Peyer's patch (tissue), 4 donors: ENCODE measurements around the gene MRPL36. TPM values are rescaled to one million over a fixed set of nuclear protein-coding genes. Genes with fewer than 3 reads are reported as not detected.
A peak's percentile ranks its signal among the peaks of the same experiment; 100 is the strongest.

Experiments used
- DNase-seq, 3 donors: peaks; one replicate each; pipeline ENCODE4 v3.0.0-alpha.2; 2017 to 2019
- H3K27ac ChIP-seq, 4 donors: fragments of 200-600 bp; sonication (generic); one replicate each; pipeline ENCODE4 v1.5.1; 2016 to 2019
- H3K27me3 ChIP-seq, 2 donors: fragments of 200-600 bp; sonication (generic); one replicate each; pipeline ENCODE4 v1.5.1; 2019
- H3K36me3 ChIP-seq, 3 donors: fragments of 200-600 bp; sonication (generic); one replicate each; pipeline ENCODE4 v1.5.1; 2016 to 2019
- H3K4me1 ChIP-seq, 4 donors: fragments of 200-600 bp; sonication (generic); one replicate each; pipeline ENCODE4 v1.5.1; 2016 to 2019
- H3K4me3 ChIP-seq, 4 donors: fragments of 200-600 bp; sonication (generic); 1 replicate in 3 of 4; 2 replicates in 1 of 4; pipeline ENCODE4 v1.5.1; 2016 to 2019; ENCODE audit warnings: mild to moderate bottlenecking in 1 of 4
- H3K9me3 ChIP-seq, 4 donors: fragments of 200-600 bp; sonication (generic); one replicate each; pipeline ENCODE4 v1.5.1; 2016 to 2019; ENCODE audit warnings: mild to moderate bottlenecking in 1 of 4
- CTCF ChIP-seq, 6 experiments: fragments of 450-650 bp in 4 of 6; fragments of 200-600 bp in 2 of 6; sonication (generic) in 1 of 6; IDR thresholded peaks; one replicate each; pipeline ENCODE4 v1.5.1; 2017 to 2019; ENCODE audit warnings: antibody characterized with exemption in 6 of 6, mild to moderate bottlenecking in 3 of 6, moderate library complexity in 1 of 6
- POLR2A ChIP-seq, 2 donors: fragments of 450-650 bp; IDR thresholded peaks; one replicate each; pipeline ENCODE4 v1.5.1; 2017; ENCODE audit warnings: antibody characterized with exemption in 2 of 2, mild to moderate bottlenecking in 2 of 2, moderate library complexity in 2 of 2
- total RNA-seq, 4 donors: library from RNA; depleted of rRNA; stranded (reverse); fragments of >200 nt; gene quantifications; one replicate each; pipeline ENCODE4 v1.1.0, GENCODE V29; 2016

MRPL36 gene
- total RNA-seq, 4 donors from 2014 or later, result 21.9 to 23.9 (median 23.3) TPM

DNA sequence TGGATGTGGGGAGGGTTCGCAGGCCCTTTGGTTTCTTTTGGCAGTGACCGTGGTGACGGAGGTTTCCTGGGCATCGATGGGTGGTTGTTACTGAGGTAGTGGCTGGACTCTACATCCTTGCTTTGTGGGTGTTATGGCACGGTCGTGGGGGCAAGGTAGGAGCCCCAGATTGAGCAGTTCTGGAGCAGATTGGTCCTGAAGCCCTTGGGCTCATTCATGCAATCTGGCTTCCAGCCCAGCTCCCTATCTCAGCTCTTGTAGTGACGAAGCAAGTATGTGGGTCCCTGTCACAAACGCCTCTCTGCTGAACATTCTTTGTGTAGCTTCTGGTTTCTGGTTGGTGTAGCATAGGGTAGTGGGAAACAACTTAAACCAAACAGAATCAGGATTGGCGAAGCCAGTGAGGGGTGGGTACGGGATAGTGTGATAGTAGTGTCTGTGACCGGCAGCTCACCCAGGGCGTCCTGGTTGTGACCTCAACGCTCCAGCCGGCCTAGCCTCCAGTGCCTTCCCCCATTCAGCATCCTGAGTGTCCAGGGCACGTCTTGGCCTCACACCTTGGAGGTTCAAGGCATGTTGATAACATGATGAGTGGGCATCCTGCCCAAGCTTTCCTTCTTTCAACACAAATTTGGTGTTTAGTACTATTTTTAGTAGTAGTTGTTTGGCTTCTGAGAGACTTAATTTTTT lies 4.5 kb upstream of the MRPL36 start:
- no peak for TF ChIP-seq CTCF (IDR thresholded peaks at IDR 0.05)
- TF ChIP-seq POLR2A (IDR thresholded peaks at IDR 0.05), result no peak
- Histone ChIP-seq H3K27me3 (no peaks in the 10 kb centered on the region), H3K9me3 (no peaks in the 10 kb centered on the region), H3K36me3 (peaks cover 0 to 66% (median 0%) of the 10 kb centered on the region in 3 donors), H3K4me3 (no peak overlapping the region), H3K4me1 (peaks cover 0 to 8% (median 1%) of the 10 kb centered on the region in 4 donors), H3K27ac (no peak overlapping the region)
- DNase-seq, result no peak

GRCh38 chr5:1803192-1803591 lies 3.6 kb upstream of the MRPL36 start:
- no peak for DNase-seq
- no peak overlapping the region for H3K27ac ChIP-seq
- H3K27me3 ChIP-seq, result no peaks in the 10 kb centered on the region
- H3K36me3 ChIP-seq, result peaks cover 0 to 57% (median 0%) of the 10 kb centered on the region in 3 donors
- H3K9me3 ChIP-seq, result no peaks in the 10 kb centered on the region
- TF ChIP-seq CTCF (IDR thresholded peaks at IDR 0.05), result no peak
- TF ChIP-seq POLR2A (IDR thresholded peaks at IDR 0.05), result no peak
- peaks cover 0 to 14% (median 3%) of the 10 kb centered on the region in 4 donors for H3K4me1 ChIP-seq
- no peak overlapping the region for H3K4me3 ChIP-seq

- DNase-seq, result no peak
- TF ChIP-seq CTCF (IDR thresholded peaks at IDR 0.05) (no peak), POLR2A (IDR thresholded peaks at IDR 0.05) (no peak)
- peaks cover 0 to 24% (median 3%) of the 10 kb centered on the region in 4 donors for H3K4me1 ChIP-seq
These were observed 2.3 kb upstream of the MRPL36 start for GRCh38 chr5:1801967-1802295.

DNA sequence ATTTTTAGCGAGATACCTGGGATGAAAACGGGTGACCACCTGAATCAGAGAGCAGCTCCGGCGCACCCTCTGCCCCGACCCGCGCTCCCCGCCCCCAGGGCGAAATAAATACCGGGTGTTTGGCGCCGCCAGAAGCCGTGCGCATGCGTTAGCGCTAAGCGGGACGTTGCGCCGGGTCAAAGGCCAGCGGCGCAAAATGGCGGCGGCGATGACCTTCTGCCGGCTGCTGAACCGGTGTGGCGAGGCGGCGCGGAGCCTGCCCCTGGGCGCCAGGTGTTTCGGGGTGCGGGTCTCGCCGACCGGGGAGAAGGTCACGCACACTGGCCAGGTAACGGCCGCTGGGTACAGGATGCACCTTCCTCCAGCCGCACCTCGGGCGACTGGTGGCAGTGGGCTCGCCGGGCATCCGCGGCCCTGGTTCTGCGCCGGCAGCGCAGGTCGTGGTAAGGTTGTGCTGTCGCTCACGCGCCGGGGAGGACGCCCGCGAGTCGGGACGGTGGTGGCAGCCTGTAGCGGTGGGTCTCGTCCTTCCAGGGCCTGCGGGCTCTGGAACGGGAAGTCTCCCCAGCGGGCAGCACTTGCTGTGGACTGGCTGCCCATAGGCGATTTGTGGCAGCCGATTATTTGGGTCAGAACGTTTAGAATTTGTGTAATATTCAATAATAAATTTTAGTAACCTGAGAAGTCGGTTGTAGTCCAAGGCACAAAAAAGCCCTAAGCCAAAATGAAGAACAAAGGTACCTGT lies 1.8 kb upstream of the MRPL36 start, which contains the start of gene NDUFS6:
Gene NDUFS6, plus strand, starts transcription at position 186 of the 745 bp plus-strand sequence. Its CDS starts 11 bp downstream, at position 197.
- TF ChIP-seq CTCF (IDR thresholded peaks at IDR 0.05) (no peak), POLR2A (IDR thresholded peaks at IDR 0.05) (peak; percentile 64 to 66)
- H3K27me3 ChIP-seq, result no peaks in the 10 kb centered on the region
- peak within 1 kb of the TSS; percentile 82 to 94 (median 87) for H3K4me3 ChIP-seq
- peak; percentile 78 to 93 (median 90) for DNase-seq
- peaks cover 0 to 24% (median 3%) of the 10 kb centered on the region in 4 donors for H3K4me1 ChIP-seq
- no peaks in the 10 kb centered on the region for H3K9me3 ChIP-seq
- peaks cover 0 to 57% (median 0%) of the 10 kb centered on the region in 3 donors for H3K36me3 ChIP-seq
- H3K27ac ChIP-seq, result peak within 1 kb of the TSS; percentile 77 to 89 (median 86)

More at GRCh38 chr5:1801967-1802295, 2.3 kb upstream of the MRPL36 start:
- Histone ChIP-seq H3K4me3 (peak overlapping the region; percentile 82 to 94 (median 87)), H3K9me3 (no peaks in the 10 kb centered on the region), H3K36me3 (peaks cover 0 to 57% (median 0%) of the 10 kb centered on the region in 3 donors), H3K27me3 (no peaks in the 10 kb centered on the region), H3K27ac (peak overlapping the region; percentile 77 to 89 (median 86))

- peak in 1 of 3 donors; percentile 46 for DNase-seq
- Histone ChIP-seq H3K27me3 (no peaks in the 10 kb centered on the region), H3K27ac (peak overlapping the region; percentile 77 to 89 (median 86)), H3K36me3 (peaks cover 0 to 50% (median 0%) of the 10 kb centered on the region in 3 donors), H3K4me3 (peak overlapping the region; percentile 82 to 94 (median 87)), H3K9me3 (no peaks in the 10 kb centered on the region), H3K4me1 (peaks cover 0 to 24% (median 3%) of the 10 kb centered on the region in 4 donors)
- TF ChIP-seq CTCF (IDR thresholded peaks at IDR 0.05) (no peak), POLR2A (IDR thresholded peaks at IDR 0.05) (no peak)
These were observed 1.0 kb upstream of the MRPL36 start for GRCh38 chr5:1800472-1801221.
